ENCODE measurements around the gene TCP10L.
A peak's percentile ranks its signal among the peaks of the same experiment; 100 is the strongest.

TCP10L gene

GRCh38 chr21:32569261-32570230 lies 15.8 kb downstream of the TCP10L start:
- Histone ChIP-seq H3K4me3 (replicated peaks; ENCODE audit: insufficient read depth, low read length) (peak overlapping the region; percentile 50), H3K27me3 (ENCODE audit: insufficient read depth, poor library complexity, severe bottlenecking) (no peaks in the 10 kb centered on the region), H3K27ac (replicated peaks) (peak overlapping the region; percentile 38; the same call in 1 of the 2 replicates)
- TF ChIP-seq CTCF (IDR thresholded peaks at IDR 0.05; ENCODE audit: insufficient read depth, low read length) (peak; percentile 85), REST (IDR thresholded peaks at IDR 0.05; ENCODE audit: insufficient replicate concordance, low read depth) (no peak), SPI1 (IDR thresholded peaks at IDR 0.05; ENCODE audit: borderline replicate concordance, low read depth) (peak; percentile 80), GABPA (IDR thresholded peaks at IDR 0.05; ENCODE audit: low read depth) (no peak), POLR2AphosphoS5 (IDR thresholded peaks at IDR 0.05; ENCODE audit: low read depth) (no peak)
- peak; percentile 28 to 87 for DNase-seq (ENCODE audit: low read depth in 1 of 2, low spot score in 1 of 2)

GRCh38 chr21:32567626-32568025 lies 17.7 kb downstream of the TCP10L start:
- no peak for DNase-seq (ENCODE audit: low read depth in 1 of 2, low spot score in 1 of 2)
- no peak overlapping the region for H3K4me3 ChIP-seq (replicated peaks; ENCODE audit: insufficient read depth, low read length)
- H3K27ac ChIP-seq (replicated peaks) = no peak overlapping the region
- TF ChIP-seq POLR2AphosphoS5 (IDR thresholded peaks at IDR 0.05; ENCODE audit: low read depth) (no peak), GABPA (IDR thresholded peaks at IDR 0.05; ENCODE audit: low read depth) (no peak), REST (IDR thresholded peaks at IDR 0.05; ENCODE audit: insufficient replicate concordance, low read depth) (no peak), SPI1 (IDR thresholded peaks at IDR 0.05; ENCODE audit: borderline replicate concordance, low read depth) (no peak), CTCF (IDR thresholded peaks at IDR 0.05; ENCODE audit: insufficient read depth, low read length) (no peak)
- H3K27me3 ChIP-seq (ENCODE audit: insufficient read depth, poor library complexity, severe bottlenecking) = no peaks in the 10 kb centered on the region

GRCh38 chr21:32566741-32567389 lies 18.5 kb downstream of the TCP10L start:
- no peak for TF ChIP-seq GABPA (IDR thresholded peaks at IDR 0.05; ENCODE audit: low read depth)
- no peak for TF ChIP-seq REST (IDR thresholded peaks at IDR 0.05; ENCODE audit: insufficient replicate concordance, low read depth)
- no peak for TF ChIP-seq CTCF (IDR thresholded peaks at IDR 0.05; ENCODE audit: insufficient read depth, low read length)
- no peak for TF ChIP-seq SPI1 (IDR thresholded peaks at IDR 0.05; ENCODE audit: borderline replicate concordance, low read depth)
- no peak for TF ChIP-seq POLR2AphosphoS5 (IDR thresholded peaks at IDR 0.05; ENCODE audit: low read depth)
- DNase-seq (ENCODE audit: low read depth in 1 of 2, low spot score in 1 of 2) = no peak
- no peaks in the 10 kb centered on the region for H3K27me3 ChIP-seq (ENCODE audit: insufficient read depth, poor library complexity, severe bottlenecking)
- H3K4me3 ChIP-seq (replicated peaks; ENCODE audit: insufficient read depth, low read length) = no peak overlapping the region
- no peak overlapping the region for H3K27ac ChIP-seq (replicated peaks)
